HTERT RPE-1 (cell line): ENCODE data around the gene SYNE1.

Source experiments
- in situ Hi-C: fragments of 300-500 bp; cut with MboI; formaldehyde crosslinking; loops from 4 replicates; pipeline ENCODE4 v1.14.3; 2020; ENCODE audit warnings: low sequenced_read_pairs

The SYNE1 gene

DNA sequence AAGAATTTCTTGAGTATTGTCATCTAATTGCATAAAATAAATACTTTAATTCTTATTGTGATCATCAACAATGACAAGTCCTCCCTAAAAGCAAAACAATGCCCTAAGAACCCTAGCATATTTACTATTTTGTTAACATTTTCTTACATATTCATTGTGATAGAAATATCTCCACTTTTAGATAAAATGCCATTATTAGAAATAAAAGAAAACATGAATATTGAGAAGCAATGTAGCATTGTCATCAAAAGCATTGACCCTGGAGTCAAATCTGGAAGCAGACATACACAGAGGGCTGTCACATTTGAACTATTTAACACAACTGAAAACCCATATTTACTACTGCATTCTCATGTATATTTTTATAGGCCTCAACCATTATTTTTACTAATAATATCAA, 257.7 kb downstream of the SYNE1 start:
- in situ Hi-C loops = no loop called here

DNA sequence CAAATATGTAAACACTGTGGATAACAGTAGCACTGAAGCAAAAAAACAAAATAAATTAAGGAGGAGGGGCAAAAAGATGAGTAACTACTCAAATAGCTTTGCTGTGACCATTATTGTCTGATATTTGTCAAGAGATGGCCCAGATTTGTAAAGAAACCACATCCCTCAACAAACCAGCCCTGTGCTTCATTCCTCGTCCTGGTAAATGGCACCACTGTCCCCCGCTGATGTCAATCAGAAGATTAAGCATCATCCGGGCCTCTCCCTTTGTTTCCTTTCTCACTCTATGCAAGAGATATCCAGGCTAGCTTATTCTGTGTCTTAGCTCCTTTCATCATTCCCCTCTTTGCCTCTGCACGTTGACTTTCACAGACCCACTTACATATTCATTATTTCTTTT, 259.0 kb downstream of the SYNE1 start:
- in situ Hi-C loops = no loop called here

GRCh38 chr6:152375197-152375596, 262.0 kb downstream of the SYNE1 start:
- in situ Hi-C loops = no loop called here

DNA sequence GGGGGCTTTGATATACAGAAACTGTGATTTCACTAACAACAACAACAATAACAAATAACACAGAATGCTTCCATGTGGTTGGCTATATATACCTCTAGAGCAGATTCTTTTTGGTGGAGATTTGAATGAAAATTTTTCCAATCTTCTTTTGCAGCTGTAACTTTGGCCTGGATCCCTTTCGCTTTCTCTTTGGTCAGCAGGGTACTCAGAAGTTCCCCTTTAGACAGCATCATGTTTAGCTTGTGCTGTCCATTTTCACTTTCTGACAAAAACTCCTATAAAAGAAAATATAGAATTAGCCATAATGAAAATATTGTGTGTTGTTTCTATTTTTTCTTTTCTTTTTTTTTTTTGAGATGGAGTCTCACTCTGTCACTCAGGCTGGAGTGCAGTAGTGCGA, 264.2 kb downstream of the SYNE1 start:
- in situ Hi-C loops = no loop called here

DNA sequence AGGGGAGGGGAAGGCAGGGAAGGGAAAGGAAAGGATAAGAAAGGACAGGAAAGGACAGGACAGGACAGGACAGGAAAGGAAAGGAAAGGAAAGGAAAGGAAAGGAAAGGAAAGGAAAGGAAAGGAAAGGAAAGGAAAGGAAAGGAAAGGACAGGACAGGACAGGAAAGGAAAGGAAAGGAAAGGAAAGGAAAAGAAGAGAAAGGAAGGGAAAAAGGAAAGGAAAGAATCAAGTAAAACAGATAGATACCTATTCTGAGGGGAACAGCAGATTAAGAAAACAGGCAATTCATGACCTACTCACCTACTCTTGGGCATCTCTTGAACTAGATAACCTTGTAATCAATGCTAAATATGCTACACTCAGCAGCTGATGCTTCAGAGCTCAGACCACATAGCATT, 265.4 kb downstream of the SYNE1 start:
- in situ Hi-C loops = no loop called here

- in situ Hi-C loops = no loop called here
Measured at GRCh38 chr6:152368751-152369624, 268.2 kb downstream of the SYNE1 start.

GRCh38 chr6:152364866-152365265, 272.3 kb downstream of the SYNE1 start:
- in situ Hi-C loops = no loop called here

- in situ Hi-C loops = no loop called here
Measured at GRCh38 chr6:152360034-152360433, 277.1 kb downstream of the SYNE1 start.

- in situ Hi-C loops = no loop called here
Measured at GRCh38 chr6:152356662-152357061, 280.5 kb downstream of the SYNE1 start.

DNA sequence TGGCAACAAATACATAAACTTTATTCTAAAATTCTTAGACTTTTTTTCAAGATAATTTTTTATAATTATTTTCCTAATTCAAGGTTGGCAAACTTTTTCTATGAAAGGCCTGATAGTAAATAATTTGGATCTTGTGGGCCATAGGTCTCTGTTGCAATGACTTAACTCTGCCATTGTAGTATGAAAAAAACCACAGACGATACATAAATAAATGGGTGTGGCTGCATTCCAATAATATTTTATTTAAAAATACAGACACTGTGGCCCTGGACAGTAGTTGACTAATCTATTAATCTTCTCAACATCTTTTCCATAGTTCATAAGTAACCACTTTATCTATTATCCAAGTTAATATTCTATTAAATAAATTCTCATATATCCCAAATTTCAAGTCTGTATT, 281.1 kb downstream of the SYNE1 start:
- in situ Hi-C loops = no loop called here

DNA sequence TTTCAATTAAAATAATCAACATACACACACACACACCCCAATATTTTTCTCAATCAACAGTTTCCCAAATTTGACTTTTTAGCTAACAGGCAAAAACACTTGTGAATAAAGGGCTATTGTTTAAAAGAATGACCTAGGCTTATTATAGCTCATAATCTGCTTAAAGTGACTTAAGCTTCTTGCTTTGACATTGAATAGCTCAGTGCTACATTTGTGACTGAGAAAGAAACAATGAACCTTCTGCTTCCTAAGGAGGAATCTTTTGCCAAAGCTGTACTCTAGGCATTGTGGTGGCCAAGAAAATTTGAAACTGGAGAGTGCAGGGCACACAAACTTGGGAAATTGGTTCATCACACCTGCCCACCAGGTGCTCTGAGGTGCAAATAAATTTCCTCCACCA, 282.0 kb downstream of the SYNE1 start:
- in situ Hi-C loops = no loop called here

DNA sequence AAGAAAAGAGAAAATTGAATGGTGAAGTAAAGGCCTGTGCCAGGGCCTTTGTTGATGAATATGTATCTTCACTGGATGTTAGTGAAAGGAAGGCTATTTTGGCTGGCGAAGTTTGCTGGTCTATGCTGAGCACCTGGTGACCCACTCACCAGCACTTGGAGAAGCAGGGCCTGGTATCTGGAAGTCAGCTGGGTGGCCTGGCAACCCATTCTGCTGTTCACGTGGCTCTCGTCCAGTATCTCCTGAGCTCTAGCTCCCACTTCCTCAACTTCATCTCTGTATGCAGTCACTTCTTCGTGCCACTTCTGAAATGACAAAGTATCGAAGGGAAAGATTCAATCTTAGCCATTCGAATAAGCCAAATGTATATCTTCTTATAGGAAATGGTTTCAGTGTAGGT, 283.7 kb downstream of the SYNE1 start:
- in situ Hi-C loops = no loop called here

DNA sequence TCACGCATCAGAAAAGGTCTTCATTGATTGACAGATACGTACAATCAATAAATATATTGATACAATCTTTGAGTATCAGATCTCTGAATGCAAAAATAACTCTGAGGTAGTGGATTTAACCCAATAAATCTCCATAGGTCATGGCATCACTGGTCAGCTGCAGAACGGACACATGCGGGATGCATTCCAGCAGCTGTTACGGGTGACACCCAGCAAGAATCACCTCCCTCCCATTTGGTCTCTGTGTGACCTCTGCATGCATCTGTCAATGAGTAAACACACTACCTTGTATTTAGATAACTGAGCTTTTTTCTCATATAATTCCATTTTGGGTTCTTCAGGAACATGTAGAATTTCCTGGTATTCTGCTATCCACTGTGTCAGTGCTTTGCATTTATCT, 285.4 kb downstream of the SYNE1 start:
- in situ Hi-C loops = no loop called here

- in situ Hi-C loops = no loop called here
Measured at GRCh38 chr6:152351110-152351509, 286.1 kb downstream of the SYNE1 start.

- in situ Hi-C loops = no loop called here
Measured at GRCh38 chr6:152348116-152348515, 289.0 kb downstream of the SYNE1 start.

DNA sequence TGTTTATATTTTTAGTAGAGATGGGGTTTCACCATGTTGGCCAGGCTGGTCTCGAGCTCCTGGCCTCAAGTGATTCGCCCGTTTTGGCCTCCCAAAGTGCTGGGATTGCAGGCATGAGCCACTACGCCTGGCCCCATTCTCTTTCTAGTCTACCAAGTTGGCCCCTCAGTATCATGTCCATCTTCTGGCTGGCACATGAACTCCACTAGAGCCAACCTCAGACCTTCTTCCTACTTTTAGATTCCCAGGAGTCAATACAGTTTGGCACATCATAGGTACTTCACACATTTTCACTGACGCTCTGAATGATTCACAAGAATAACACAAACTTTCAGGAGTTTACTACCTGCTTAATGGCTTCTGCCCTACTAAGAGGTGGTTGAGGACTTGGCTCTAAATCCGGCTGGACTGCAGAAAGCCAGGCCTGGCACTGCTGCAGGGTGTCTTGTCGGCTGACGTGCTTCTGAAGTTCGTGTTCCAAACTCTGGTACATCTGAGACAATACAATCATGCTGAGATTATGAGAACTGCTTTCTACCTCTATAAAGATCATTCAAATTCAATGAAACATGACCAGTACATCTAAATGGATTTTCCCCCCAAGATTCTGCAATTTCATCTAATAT, 293.3 kb downstream of the SYNE1 start:
- in situ Hi-C loops = no loop called here

DNA sequence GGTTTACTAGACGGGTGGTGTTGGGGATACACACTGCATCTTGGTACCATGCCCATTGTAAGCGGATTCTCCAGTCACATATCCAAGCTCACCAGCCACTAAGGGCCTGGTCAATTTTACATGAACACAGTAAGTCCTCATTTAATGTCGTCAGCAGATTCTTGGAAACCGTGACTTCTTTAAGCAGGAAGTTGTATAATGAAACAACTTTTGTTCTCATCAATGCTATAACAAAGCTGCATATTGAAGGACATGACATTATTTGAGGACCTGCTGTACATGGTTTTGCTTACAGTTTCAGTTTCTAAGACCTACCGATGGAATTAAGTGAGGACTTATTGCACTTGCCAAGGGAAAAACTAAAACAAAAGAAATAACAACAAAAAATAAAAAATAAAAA, 295.6 kb downstream of the SYNE1 start:
- in situ Hi-C loops = no loop called here

- in situ Hi-C loops = no loop called here
Measured at GRCh38 chr6:152338335-152339125, 298.6 kb downstream of the SYNE1 start.

GRCh38 chr6:152334555-152334954, 302.6 kb downstream of the SYNE1 start:
- in situ Hi-C loops = no loop called here

DNA sequence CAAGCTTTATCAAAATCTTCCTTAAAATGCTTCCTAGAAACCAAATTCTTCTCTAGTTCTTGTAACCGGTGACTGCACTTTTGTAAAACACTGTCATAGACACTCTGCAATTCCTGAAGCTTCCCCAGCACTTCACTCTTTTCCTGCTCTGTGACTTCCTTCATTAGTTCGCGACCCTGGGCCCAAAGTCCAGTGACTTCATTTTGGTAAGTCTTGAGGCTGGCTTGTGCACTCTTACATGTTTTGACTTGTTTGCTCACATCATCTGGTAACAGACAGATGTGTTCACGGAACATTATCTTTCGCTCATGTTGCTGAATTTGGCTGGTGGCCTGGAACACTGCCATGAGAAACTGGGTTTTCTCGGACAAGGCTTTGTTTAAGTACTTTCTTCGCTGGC, 306.2 kb downstream of the SYNE1 start:
- in situ Hi-C loops = no loop called here

DNA sequence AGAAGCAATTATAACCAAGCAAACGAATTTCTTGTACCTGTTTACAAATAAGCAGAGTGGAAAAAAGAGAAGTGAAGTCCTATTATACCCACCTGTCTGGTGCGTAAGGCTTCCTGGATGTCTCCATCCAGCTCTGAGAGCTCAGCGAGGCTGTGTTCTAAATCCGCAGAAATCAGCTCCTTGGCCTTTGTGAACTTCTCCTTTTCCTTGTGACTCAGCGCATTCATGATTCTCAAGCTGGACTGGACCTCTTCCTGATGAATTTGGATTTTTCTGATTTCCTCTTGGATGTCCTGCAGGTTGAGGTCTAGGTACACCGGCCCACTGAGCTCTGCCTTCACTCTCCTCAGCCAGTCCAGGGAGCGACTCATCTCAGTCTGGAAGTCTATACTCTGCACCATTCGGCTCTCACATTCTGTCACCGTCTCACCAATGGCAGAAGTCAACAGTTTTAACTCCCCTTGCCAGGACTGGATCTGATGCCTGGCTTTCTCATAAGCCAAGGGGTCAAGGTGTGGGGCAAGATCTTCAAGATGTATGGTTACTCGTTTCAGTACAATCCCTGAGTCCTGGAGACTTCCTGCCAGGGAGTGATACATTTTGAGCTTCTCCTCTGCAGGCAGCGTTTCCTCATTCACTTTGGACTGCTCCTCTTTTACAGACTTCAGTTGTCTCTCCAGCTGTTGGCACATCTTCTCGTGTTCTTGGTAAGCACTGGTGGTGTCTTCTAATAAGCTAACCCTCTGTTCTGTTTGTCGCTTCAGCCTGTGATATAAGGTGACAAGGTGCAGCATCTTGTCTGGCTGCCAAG, 307.3 kb downstream of the SYNE1 start:
- in situ Hi-C loops = no loop called here
